CD14-positive monocyte (primary cell): Measurements from ENCODE around the gene APBB1. TPM values are rescaled to one million over a fixed set of nuclear protein-coding genes. Genes with fewer than 3 reads are reported as not detected.

Experiments
- DNase-seq, 3 donors: peaks; one replicate each; pipeline ENCODE4 v3.0.0-alpha.2; 2011 to 2022
- H2AFZ ChIP-seq: 2 replicates; pipeline ENCODE4 v1.6.0; 2012; ENCODE audit warnings: mild to moderate bottlenecking, low read depth, low read length, inconsistent platforms; ENCODE audit not compliant: insufficient read depth, poor library complexity, severe bottlenecking
- H3K27ac ChIP-seq, 2 donors: 1 replicate in 1 of 2; 2 replicates in 1 of 2; pipeline ENCODE4 v1.5.1; 2012 to 2013; ENCODE audit warnings: low read length in 2 of 2, control low read depth in 1 of 2, inconsistent platforms in 1 of 2, low read depth in 1 of 2, mild to moderate bottlenecking in 1 of 2
- H3K27me3 ChIP-seq, 2 donors: one replicate each; pipeline versions ENCODE4 v1.6.0 to v1.6.1; 2011 to 2013; ENCODE audit warnings: low read length in 2 of 2; ENCODE audit not compliant: control insufficient read depth in 2 of 2, insufficient read depth in 2 of 2
- H3K36me3 ChIP-seq, 2 donors: replicated peaks in 1 of 2; 1 replicate in 1 of 2; 2 replicates in 1 of 2; pipeline versions ENCODE4 v1.5.1 to v1.6.1; 2012 to 2013; ENCODE audit warnings: low read length in 2 of 2, control low read depth in 1 of 2, inconsistent platforms in 1 of 2, mild to moderate bottlenecking in 1 of 2; ENCODE audit not compliant: insufficient read depth in 2 of 2, control insufficient read depth in 1 of 2
- H3K4me1 ChIP-seq, 2 donors: 1 replicate in 1 of 2; 2 replicates in 1 of 2; pipeline versions ENCODE4 v1.5.1 to v1.6.1; 2012 to 2013; ENCODE audit warnings: low read length in 2 of 2, control low read depth in 1 of 2, inconsistent platforms in 1 of 2, mild to moderate bottlenecking in 1 of 2, moderate library complexity in 1 of 2; ENCODE audit not compliant: insufficient read depth in 2 of 2, control insufficient read depth in 1 of 2
- H3K4me2 ChIP-seq: replicated peaks from 2 replicates; pipeline ENCODE3; 2012; ENCODE audit warnings: low read length, moderate library complexity, mild to moderate bottlenecking; ENCODE audit not compliant: poor library complexity, severe bottlenecking; ENCODE audit errors: extremely low read depth
- H3K4me3 ChIP-seq, 3 experiments: fragments of 200-600 bp in 1 of 3; sonication (generic) in 1 of 3; replicated peaks in 1 of 3; 1 replicate in 2 of 3; 2 replicates in 1 of 3; pipeline ENCODE4 v1.5.1; 2011 to 2013; ENCODE audit warnings: low read length in 3 of 3, mild to moderate bottlenecking in 3 of 3, control low read depth in 2 of 3, low read depth in 2 of 3, inconsistent platforms in 1 of 3, moderate library complexity in 1 of 3
- H3K79me2 ChIP-seq: 2 replicates; pipeline ENCODE4 v1.6.0; 2012; ENCODE audit warnings: mild to moderate bottlenecking, control low read depth, inconsistent platforms, low read length, moderate library complexity; ENCODE audit not compliant: insufficient read depth
- H3K9ac ChIP-seq: 2 replicates; pipeline ENCODE4 v1.6.0; 2017; ENCODE audit warnings: low read length, mild to moderate bottlenecking; ENCODE audit not compliant: insufficient read depth, poor library complexity, severe bottlenecking
- H3K9me3 ChIP-seq, 2 donors: replicated peaks in 1 of 2; 1 replicate in 1 of 2; 2 replicates in 1 of 2; pipeline versions ENCODE4 v1.5.1 to v1.6.1; 2012 to 2013; ENCODE audit warnings: low read length in 2 of 2, control low read depth in 1 of 2; ENCODE audit not compliant: control insufficient read depth in 1 of 2, insufficient read depth in 1 of 2
- H4K20me1 ChIP-seq: 2 replicates; pipeline ENCODE4 v1.6.0; 2012; ENCODE audit warnings: mild to moderate bottlenecking, low read length, control low read depth, moderate library complexity; ENCODE audit not compliant: insufficient read depth
- H3K27ac Mint-ChIP-seq, 7 donors: one replicate each; pipeline ENCODE4 v1.8.0; 2020; ENCODE audit warnings: mild to moderate bottlenecking in 7 of 7, mixed read lengths in 7 of 7, moderate library complexity in 6 of 7, inconsistent platforms in 2 of 7
- H3K27me3 Mint-ChIP-seq, 3 donors: one replicate each; pipeline ENCODE4 v1.8.0; 2021 to 2022; ENCODE audit warnings: low read depth in 3 of 3, mild to moderate bottlenecking in 3 of 3, mixed read lengths in 3 of 3, moderate library complexity in 3 of 3, inconsistent platforms in 1 of 3
- H3K36me3 Mint-ChIP-seq, 2 donors: one replicate each; pipeline ENCODE4 v1.8.0; 2020; ENCODE audit warnings: mixed read lengths in 2 of 2, inconsistent platforms in 1 of 2, mild to moderate bottlenecking in 1 of 2
- H3K4me1 Mint-ChIP-seq: one replicate; pipeline ENCODE4 v1.8.0; 2020; ENCODE audit warnings: mild to moderate bottlenecking, mixed read lengths
- H3K4me3 Mint-ChIP-seq, 2 donors: one replicate each; pipeline ENCODE4 v1.8.0; 2020; ENCODE audit warnings: mild to moderate bottlenecking in 2 of 2, mixed read lengths in 2 of 2, moderate library complexity in 1 of 2
- H3K9me3 Mint-ChIP-seq, 7 donors: one replicate each; pipeline ENCODE4 v1.8.0; 2020 to 2022; ENCODE audit warnings: mixed read lengths in 7 of 7, mild to moderate bottlenecking in 6 of 7, moderate library complexity in 6 of 7, inconsistent platforms in 2 of 7
- WGBS: methylation state at CpG from one replicate; pipeline ENCODE4 v1.1.5; 2013; ENCODE audit warnings: missing lambda C conversion rate; ENCODE audit not compliant: insufficient coverage; 5-methylcytosine and 5-hydroxymethylcytosine counted together
- intact Hi-C, 2 donors: fragments of 100-400 bp; cut with micrococcal nuclease; formaldehyde crosslinking; loops; one replicate each; pipeline versions ENCODE4 v1.15.0 to v1.15.1; 2023
- polyA plus RNA-seq, 3 donors: library from polyadenylated mRNA; depleted of rRNA in 1 of 3; unstranded in 2 of 3; stranded (reverse) in 1 of 3; fragments of 300-500 nt in 2 of 3; fragments of >200 nt in 1 of 3; fragmentation: Illumina TruSeq in 2 of 3; gene quantifications; 1 replicate in 2 of 3; 2 replicates in 1 of 3; pipeline ENCODE4 v1.2.3, GENCODE V29; 2012 to 2021
- TF ChIP-seq, protein P1 (sequence below): fragments of 200-600 bp; IDR thresholded peaks from one replicate; pipeline ENCODE4 v1.8.0; 2022; ENCODE audit warnings: antibody characterized with exemption, mild to moderate bottlenecking

The APBB1 gene
- polyA plus RNA-seq, 3 donors, result 0.85 to 2.5 (median 2.4) TPM

GRCh38 chr11:6350486-6350885 is 68.4 kb downstream of the APBB1 start:
- H3K79me2 ChIP-seq, result no peaks in the 10 kb centered on the region
- no peak overlapping the region for H2AFZ ChIP-seq
- no CpG with 5 or more reads among the region's 2 CpGs for WGBS
- no peak overlapping the region for H3K4me3 ChIP-seq
- no peak overlapping the region for H3K4me2 ChIP-seq
- no peaks in the 10 kb centered on the region for H3K36me3 Mint-ChIP-seq
- H3K36me3 ChIP-seq, result no peaks in the 10 kb centered on the region
- no peak overlapping the region for H3K27ac Mint-ChIP-seq
- peaks cover 6% of the 10 kb centered on the region for H3K4me1 Mint-ChIP-seq
- no peak overlapping the region for H3K4me3 Mint-ChIP-seq
- DNase-seq, result no peak
- H3K9me3 ChIP-seq, result no peaks in the 10 kb centered on the region
- H3K9me3 Mint-ChIP-seq, result no peaks in the 10 kb centered on the region
- peaks cover 3 to 9% (median 6%) of the 10 kb centered on the region in 3 donors for H3K27me3 Mint-ChIP-seq
- no peak overlapping the region for H3K9ac ChIP-seq
- no peak overlapping the region for H3K27ac ChIP-seq
- no peaks in the 10 kb centered on the region for H3K4me1 ChIP-seq
- intact Hi-C loops, result no loop called here
- no peaks in the 10 kb centered on the region for H4K20me1 ChIP-seq
- TF ChIP-seq, protein P1, sequence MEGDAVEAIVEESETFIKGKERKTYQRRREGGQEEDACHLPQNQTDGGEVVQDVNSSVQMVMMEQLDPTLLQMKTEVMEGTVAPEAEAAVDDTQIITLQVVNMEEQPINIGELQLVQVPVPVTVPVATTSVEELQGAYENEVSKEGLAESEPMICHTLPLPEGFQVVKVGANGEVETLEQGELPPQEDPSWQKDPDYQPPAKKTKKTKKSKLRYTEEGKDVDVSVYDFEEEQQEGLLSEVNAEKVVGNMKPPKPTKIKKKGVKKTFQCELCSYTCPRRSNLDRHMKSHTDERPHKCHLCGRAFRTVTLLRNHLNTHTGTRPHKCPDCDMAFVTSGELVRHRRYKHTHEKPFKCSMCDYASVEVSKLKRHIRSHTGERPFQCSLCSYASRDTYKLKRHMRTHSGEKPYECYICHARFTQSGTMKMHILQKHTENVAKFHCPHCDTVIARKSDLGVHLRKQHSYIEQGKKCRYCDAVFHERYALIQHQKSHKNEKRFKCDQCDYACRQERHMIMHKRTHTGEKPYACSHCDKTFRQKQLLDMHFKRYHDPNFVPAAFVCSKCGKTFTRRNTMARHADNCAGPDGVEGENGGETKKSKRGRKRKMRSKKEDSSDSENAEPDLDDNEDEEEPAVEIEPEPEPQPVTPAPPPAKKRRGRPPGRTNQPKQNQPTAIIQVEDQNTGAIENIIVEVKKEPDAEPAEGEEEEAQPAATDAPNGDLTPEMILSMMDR, result no peak
- no peaks in the 10 kb centered on the region for H3K27me3 ChIP-seq

DNA sequence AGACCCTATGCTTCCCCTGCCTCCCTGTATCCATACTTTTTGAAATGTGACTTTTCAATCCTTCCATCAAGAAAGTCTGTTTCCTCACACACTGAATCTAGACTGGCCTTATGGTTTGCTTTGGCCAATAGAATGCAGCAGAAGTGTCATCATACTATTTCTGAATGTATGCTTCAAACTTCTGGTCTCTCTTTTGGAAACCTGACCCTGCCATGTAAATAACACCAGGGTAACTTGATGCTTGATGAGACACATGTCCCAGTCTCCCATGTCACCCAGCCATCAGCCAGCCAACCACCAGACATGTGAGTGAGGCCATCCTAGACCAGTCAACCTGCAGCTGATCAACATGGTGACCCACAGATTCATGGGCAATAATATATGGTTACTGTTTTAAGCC is 68.9 kb downstream of the APBB1 start:
- Histone ChIP-seq H3K4me2 (no peak overlapping the region), H4K20me1 (no peaks in the 10 kb centered on the region), H3K9me3 (no peaks in the 10 kb centered on the region), H3K9ac (no peak overlapping the region), H3K27ac (no peak overlapping the region), H3K4me3 (no peak overlapping the region), H3K27me3 (no peaks in the 10 kb centered on the region), H3K79me2 (no peaks in the 10 kb centered on the region), H2AFZ (no peak overlapping the region), H3K4me1 (no peaks in the 10 kb centered on the region), H3K36me3 (no peaks in the 10 kb centered on the region)
- Mint-ChIP-seq H3K27ac (no peak overlapping the region), H3K9me3 (no peaks in the 10 kb centered on the region), H3K4me3 (no peak overlapping the region), H3K27me3 (peaks cover 5 to 9% (median 6%) of the 10 kb centered on the region in 3 donors), H3K36me3 (no peaks in the 10 kb centered on the region), H3K4me1 (peaks cover 7% of the 10 kb centered on the region)
- intact Hi-C loops, result no loop called here
- DNase-seq, result no peak
- TF ChIP-seq, protein P1, result no peak
